Measurements from ENCODE around the gene HSPE1.

DNA sequence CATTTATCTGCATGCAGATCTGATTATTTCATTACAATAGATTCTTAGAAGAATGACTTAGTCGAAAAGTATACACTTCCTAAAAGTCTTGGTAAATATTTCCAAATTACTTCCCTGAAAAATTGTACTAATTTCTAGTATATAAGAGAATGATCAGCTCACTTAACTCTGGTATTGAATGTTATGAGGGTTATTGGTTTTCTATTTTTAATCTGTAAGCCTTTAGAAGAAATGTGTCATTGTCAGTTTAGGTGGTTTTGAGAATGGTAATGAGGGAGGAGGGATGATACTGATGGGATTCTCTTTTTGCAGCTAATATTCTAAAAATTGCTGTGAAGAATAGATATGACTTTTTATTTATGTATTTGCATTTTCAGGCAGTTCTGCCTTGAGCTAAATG lies 39.6 kb downstream of the HSPE1 start:
- TF ChIP-seq CTCF (IDR thresholded peaks at IDR 0.05), result no peak
- TF ChIP-seq NR2C2 (CRISPR knock-in tag; IDR thresholded peaks at IDR 0.05), result no peak
- no peak for TF ChIP-seq CREB1 (CRISPR knock-in tag; IDR thresholded peaks at IDR 0.05)
- TF ChIP-seq ZNF121 (CRISPR knock-in tag; IDR thresholded peaks at IDR 0.05), result no peak
- no peak for TF ChIP-seq SP1 (CRISPR knock-in tag; conservative IDR thresholded peaks at IDR 0.05)
- TF ChIP-seq, protein P1, sequence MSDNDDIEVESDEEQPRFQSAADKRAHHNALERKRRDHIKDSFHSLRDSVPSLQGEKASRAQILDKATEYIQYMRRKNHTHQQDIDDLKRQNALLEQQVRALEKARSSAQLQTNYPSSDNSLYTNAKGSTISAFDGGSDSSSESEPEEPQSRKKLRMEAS (CRISPR knock-in tag; IDR thresholded peaks at IDR 0.05), result no peak
- TF ChIP-seq PREB (CRISPR knock-in tag; IDR thresholded peaks at IDR 0.05; ENCODE audit: borderline replicate concordance), result no peak
- TF ChIP-seq ZBTB21 (CRISPR knock-in tag; IDR thresholded peaks at IDR 0.05; ENCODE audit: borderline replicate concordance), result no peak
- TF ChIP-seq, protein P2, sequence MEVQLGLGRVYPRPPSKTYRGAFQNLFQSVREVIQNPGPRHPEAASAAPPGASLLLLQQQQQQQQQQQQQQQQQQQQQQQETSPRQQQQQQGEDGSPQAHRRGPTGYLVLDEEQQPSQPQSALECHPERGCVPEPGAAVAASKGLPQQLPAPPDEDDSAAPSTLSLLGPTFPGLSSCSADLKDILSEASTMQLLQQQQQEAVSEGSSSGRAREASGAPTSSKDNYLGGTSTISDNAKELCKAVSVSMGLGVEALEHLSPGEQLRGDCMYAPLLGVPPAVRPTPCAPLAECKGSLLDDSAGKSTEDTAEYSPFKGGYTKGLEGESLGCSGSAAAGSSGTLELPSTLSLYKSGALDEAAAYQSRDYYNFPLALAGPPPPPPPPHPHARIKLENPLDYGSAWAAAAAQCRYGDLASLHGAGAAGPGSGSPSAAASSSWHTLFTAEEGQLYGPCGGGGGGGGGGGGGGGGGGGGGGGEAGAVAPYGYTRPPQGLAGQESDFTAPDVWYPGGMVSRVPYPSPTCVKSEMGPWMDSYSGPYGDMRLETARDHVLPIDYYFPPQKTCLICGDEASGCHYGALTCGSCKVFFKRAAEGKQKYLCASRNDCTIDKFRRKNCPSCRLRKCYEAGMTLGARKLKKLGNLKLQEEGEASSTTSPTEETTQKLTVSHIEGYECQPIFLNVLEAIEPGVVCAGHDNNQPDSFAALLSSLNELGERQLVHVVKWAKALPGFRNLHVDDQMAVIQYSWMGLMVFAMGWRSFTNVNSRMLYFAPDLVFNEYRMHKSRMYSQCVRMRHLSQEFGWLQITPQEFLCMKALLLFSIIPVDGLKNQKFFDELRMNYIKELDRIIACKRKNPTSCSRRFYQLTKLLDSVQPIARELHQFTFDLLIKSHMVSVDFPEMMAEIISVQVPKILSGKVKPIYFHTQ (CRISPR knock-in tag; IDR thresholded peaks at IDR 0.05), result no peak
- TF ChIP-seq ATF2 (CRISPR knock-in tag; IDR thresholded peaks at IDR 0.05; ENCODE audit: borderline replicate concordance, low read depth), result no peak
- TF ChIP-seq GTF2I (CRISPR knock-in tag; conservative IDR thresholded peaks at IDR 0.05), result no peak
- TF ChIP-seq ETV6 (CRISPR knock-in tag; IDR thresholded peaks at IDR 0.05), result no peak
